D721Med (cell line): ENCODE measurements around the gene TMEM91.

Experiments used
- DNase-seq: peaks from one replicate; pipeline ENCODE4 v3.0.0; 2011; ENCODE audit warnings: low spot score; ENCODE audit not compliant: insufficient read length
- FAIRE-seq: peaks from 2 replicates; lab custom pipeline; 2011; peaks lifted over from hg19 to GRCh38; lab: Jason Lieb, UNC
- TF ChIP-seq, protein P1 (sequence below): IDR thresholded peaks from 2 replicates; pipeline ENCODE4 v1.5.1; 2012; ENCODE audit warnings: mild to moderate bottlenecking, control low read depth; ENCODE audit not compliant: insufficient read depth; ENCODE audit errors: missing control alignments

TMEM91 gene

DNA sequence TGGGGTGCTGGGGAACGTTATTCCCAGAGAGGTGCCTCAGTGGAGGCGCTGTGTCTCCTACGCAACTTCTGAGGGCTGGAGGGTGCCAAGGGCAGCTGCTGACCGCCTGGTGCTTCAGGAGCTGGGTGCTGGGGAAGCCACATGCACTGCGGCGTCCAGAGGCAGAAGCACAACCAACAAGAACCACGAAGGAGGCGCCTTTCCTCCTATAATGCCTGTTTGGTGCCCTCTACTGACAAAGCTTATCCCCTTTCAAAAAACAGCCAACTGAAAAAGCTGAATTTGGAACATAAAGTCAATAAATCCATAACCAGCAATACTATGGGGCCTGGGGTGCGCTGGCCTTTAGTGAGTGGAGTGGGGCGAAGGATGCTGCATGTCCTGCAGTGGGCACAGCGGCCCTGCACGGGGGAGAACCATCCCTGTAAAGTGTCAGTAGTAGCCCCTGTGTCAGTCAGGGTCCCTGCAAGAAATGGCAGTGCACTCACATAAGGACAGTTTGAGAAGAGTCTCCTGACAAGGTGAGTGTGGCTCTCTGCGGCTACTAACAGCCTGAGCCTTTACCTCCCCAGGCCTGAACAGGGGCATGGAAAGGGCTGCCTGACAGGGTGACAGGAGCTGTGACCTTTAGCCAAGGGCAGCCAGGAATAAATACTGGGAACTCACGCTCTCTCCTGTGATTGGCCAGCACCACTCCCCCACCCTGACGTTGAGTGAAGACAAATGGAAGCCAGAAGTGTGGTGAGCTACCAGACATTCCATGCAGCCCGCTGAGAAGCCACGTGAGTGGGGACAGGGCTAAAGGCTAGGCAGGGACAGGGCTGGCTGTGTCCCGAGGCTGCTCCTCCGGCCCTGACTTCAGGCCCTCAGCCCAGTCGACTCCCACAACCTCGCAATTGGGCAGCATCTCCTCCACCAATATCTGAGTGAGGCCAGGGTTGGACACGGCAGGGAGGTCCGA, 55.4 kb downstream of the TMEM91 start:
- FAIRE-seq (no peak), DNase-seq (no peak)
- TF ChIP-seq, protein P1, sequence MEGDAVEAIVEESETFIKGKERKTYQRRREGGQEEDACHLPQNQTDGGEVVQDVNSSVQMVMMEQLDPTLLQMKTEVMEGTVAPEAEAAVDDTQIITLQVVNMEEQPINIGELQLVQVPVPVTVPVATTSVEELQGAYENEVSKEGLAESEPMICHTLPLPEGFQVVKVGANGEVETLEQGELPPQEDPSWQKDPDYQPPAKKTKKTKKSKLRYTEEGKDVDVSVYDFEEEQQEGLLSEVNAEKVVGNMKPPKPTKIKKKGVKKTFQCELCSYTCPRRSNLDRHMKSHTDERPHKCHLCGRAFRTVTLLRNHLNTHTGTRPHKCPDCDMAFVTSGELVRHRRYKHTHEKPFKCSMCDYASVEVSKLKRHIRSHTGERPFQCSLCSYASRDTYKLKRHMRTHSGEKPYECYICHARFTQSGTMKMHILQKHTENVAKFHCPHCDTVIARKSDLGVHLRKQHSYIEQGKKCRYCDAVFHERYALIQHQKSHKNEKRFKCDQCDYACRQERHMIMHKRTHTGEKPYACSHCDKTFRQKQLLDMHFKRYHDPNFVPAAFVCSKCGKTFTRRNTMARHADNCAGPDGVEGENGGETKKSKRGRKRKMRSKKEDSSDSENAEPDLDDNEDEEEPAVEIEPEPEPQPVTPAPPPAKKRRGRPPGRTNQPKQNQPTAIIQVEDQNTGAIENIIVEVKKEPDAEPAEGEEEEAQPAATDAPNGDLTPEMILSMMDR = peak; percentile 26

- no peak for DNase-seq
- FAIRE-seq = no peak
Measured at GRCh38 chr19:41433171-41433570, 56.8 kb downstream of the TMEM91 start.

More at GRCh38 chr19:41433171-41433570, 56.8 kb downstream of the TMEM91 start:
- TF ChIP-seq, protein P1 = no peak
